K562 (cell line): Measurements from ENCODE around the gene SEMA3C. TPM values are rescaled to one million over a fixed set of nuclear protein-coding genes. Genes with fewer than 3 reads are reported as not detected.

Experiments used
- ATAC-seq: fragments of 200-7000 bp; cut with Tn5 transposase; 3 replicates; pipeline ENCODE4 v1.9.1; 2020; ENCODE audit warnings: moderate library complexity
- BruUV-seq: library from RNA; stranded (reverse); fragments of 400-500 nt; replicated peaks from 2 replicates; lab custom pipeline; 2021; lab: Mats Ljungman, UMichigan
- CTCF ChIA-PET: fragments of 300-600 bp; formaldehyde crosslinking; extraction: SDS; loops from one replicate; lab custom pipeline; 2021; ENCODE audit warnings: low intra/inter-chr PET ratio; lab: Yijun Ruan, JAX
- POLR2A ChIA-PET: fragments of 300-600, 350-650 bp; sonication (Branson Sonifier 250); formaldehyde crosslinking; extraction: SDS; loops from one replicate; lab custom pipeline; 2021; ENCODE audit warnings: antibody characterized with exemption, inconsistent platforms; lab: Yijun Ruan, JAX
- DNase-seq, 4 experiments: peaks; one replicate each; pipeline versions ENCODE4 v3.0.0 to v3.0.0-alpha.2; 2011 to 2018; ENCODE audit warnings: low spot score in 3 of 4, mixed read lengths in 3 of 4; ENCODE audit errors: extremely low read depth in 1 of 4
- FAIRE-seq: peaks from 2 replicates; lab custom pipeline; 2011; peaks lifted over from hg19 to GRCh38; lab: Jason Lieb, UNC
- H2AFZ ChIP-seq: 2 replicates; pipeline ENCODE4 v1.6.0; 2011; ENCODE audit warnings: low read depth, low read length, control low read depth, inconsistent platforms
- H3K27ac ChIP-seq: fragments of 200-600 bp; 3 replicates; pipeline ENCODE4 v1.8.0; 2011; ENCODE audit warnings: low read depth, mild to moderate bottlenecking, control low read depth, inconsistent platforms, low read length, moderate library complexity, mixed read lengths; ENCODE audit errors: extremely low read depth
- H3K27me3 ChIP-seq, 2 experiments: fragments of 300-600 bp in 1 of 2; 2 replicates in 1 of 2; 3 replicates in 1 of 2; pipeline versions ENCODE4 v1.6.0 to v1.8.0; 2011; ENCODE audit warnings: inconsistent platforms in 2 of 2, low read length in 2 of 2, mild to moderate bottlenecking in 1 of 2, mixed read lengths in 1 of 2, moderate library complexity in 1 of 2; ENCODE audit not compliant: control insufficient read depth in 2 of 2, insufficient read depth in 2 of 2
- H3K36me3 ChIP-seq: fragments of 300-600 bp; 3 replicates; pipeline ENCODE4 v1.8.0; 2011; ENCODE audit warnings: mild to moderate bottlenecking, low read length, inconsistent platforms; ENCODE audit not compliant: control insufficient read depth, insufficient read depth
- H3K4me1 ChIP-seq, 2 experiments: fragments of 200-600 bp in 1 of 2; replicated peaks in 1 of 2; 2 replicates in 1 of 2; 3 replicates in 1 of 2; pipeline versions ENCODE4 v1.5.1 to v1.8.0; 2011; ENCODE audit warnings: inconsistent platforms in 2 of 2, low read length in 2 of 2, mild to moderate bottlenecking in 1 of 2, mixed read lengths in 1 of 2, moderate library complexity in 1 of 2; ENCODE audit not compliant: control insufficient read depth in 2 of 2, insufficient read depth in 2 of 2
- H3K4me2 ChIP-seq: 2 replicates; pipeline ENCODE4 v1.6.1; 2011; ENCODE audit warnings: low read length, control low read depth, inconsistent platforms, mixed read lengths; ENCODE audit not compliant: insufficient read depth
- H3K4me3 ChIP-seq: fragments of 200-600 bp; sonication (generic), shearing (Covaris generic); 2 replicates; pipeline ENCODE4 v1.5.1; 2016; ENCODE audit warnings: control low read depth, inconsistent platforms
- H3K79me2 ChIP-seq: fragments of 200-600 bp; 3 replicates; pipeline ENCODE4 v1.8.0; 2011; ENCODE audit warnings: low read length, inconsistent platforms; ENCODE audit not compliant: control insufficient read depth, insufficient read depth
- H3K9ac ChIP-seq, 2 experiments: 2 replicates each; pipeline versions ENCODE4 v1.6.0 to v1.6.1; 2011; ENCODE audit warnings: low read depth in 2 of 2, low read length in 2 of 2, control low read depth in 1 of 2, inconsistent platforms in 1 of 2, mild to moderate bottlenecking in 1 of 2, mixed read lengths in 1 of 2; ENCODE audit not compliant: insufficient read depth in 1 of 2
- H3K9me1 ChIP-seq: one replicate; pipeline ENCODE4 v1.6.0; 2011; ENCODE audit warnings: inconsistent platforms, mild to moderate bottlenecking, low read length, moderate library complexity; ENCODE audit not compliant: control insufficient read depth, insufficient read depth
- H3K9me3 ChIP-seq: replicated peaks from 2 replicates; pipeline ENCODE4 v1.5.1; 2011; ENCODE audit warnings: low read depth, low read length, inconsistent platforms; ENCODE audit not compliant: control insufficient read depth, insufficient read depth
- H4K20me1 ChIP-seq: replicated peaks from 2 replicates; pipeline ENCODE4 v1.6.1; 2011; ENCODE audit warnings: low read length, inconsistent platforms, mixed read lengths; ENCODE audit not compliant: control insufficient read depth, insufficient read depth
- CBFA2T3 ChIP-seq: fragments of 450-650 bp; IDR thresholded peaks from 2 replicates; pipeline ENCODE4 v1.6.1; 2017
- CC2D1A ChIP-seq: fragments of 450-650 bp; IDR thresholded peaks from 2 replicates; pipeline ENCODE4 v1.6.1; 2017; ENCODE audit warnings: mild to moderate bottlenecking
- CHCHD3 ChIP-seq: fragments of 250-450 bp; sonication (Bioruptor Pico); IDR thresholded peaks from 2 replicates; pipeline ENCODE4 v2.1.2; 2022; ENCODE audit warnings: mild to moderate bottlenecking
- COPS2 ChIP-seq: fragments of 450-650 bp; conservative IDR thresholded peaks from 2 replicates; pipeline ENCODE4 v1.6.1; 2016; ENCODE audit warnings: mild to moderate bottlenecking, moderate library complexity
- HCFC1 ChIP-seq: IDR thresholded peaks from 2 replicates; pipeline ENCODE4 v1.6.1; 2012; ENCODE audit warnings: low read depth, low read length, improper control_type of control experiment
- HNRNPUL1 ChIP-seq: fragments of 200-400 bp; formaldehyde crosslinking; IDR thresholded peaks from 2 replicates; pipeline ENCODE4 v1.6.1; 2017; ENCODE audit warnings: low read length
- NFE2 ChIP-seq: IDR thresholded peaks from 2 replicates; pipeline ENCODE4 v1.6.1; 2014; ENCODE audit warnings: antibody characterized with exemption, low read depth
- POLR2G ChIP-seq: fragments of 200-400 bp; formaldehyde crosslinking; IDR thresholded peaks from 2 replicates; pipeline ENCODE4 v1.6.1; 2017; ENCODE audit warnings: low read depth, mild to moderate bottlenecking, antibody characterized with exemption, low read length, moderate library complexity
- PTRF ChIP-seq: fragments of 450-650 bp; IDR thresholded peaks from 2 replicates; pipeline ENCODE4 v1.6.1; 2016; ENCODE audit warnings: mild to moderate bottlenecking, missing genetic modification characterization, missing compliant biosample characterization
- TBP ChIP-seq: optimal IDR thresholded peaks from 2 replicates; pipeline ENCODE3; 2011; ENCODE audit warnings: low read depth, low read length, improper control_type of control experiment
- ZNF699 ChIP-seq: fragments of 250-450 bp; sonication (Bioruptor Pico); IDR thresholded peaks from 2 replicates; pipeline ENCODE4 v1.8.0; 2021; ENCODE audit warnings: mild to moderate bottlenecking, moderate library complexity; ENCODE audit not compliant: insufficient replicate concordance
- WGBS: fragments of 100-300 bp; shearing (Covaris generic); methylation state at CpG from one replicate; pipeline ENCODE4 v1.1.6; 2016; ENCODE audit warnings: low coverage, mixed read lengths; ENCODE audit not compliant: insufficient coverage; ENCODE audit errors: missing lambda C conversion rate; 5-methylcytosine and 5-hydroxymethylcytosine counted together
- in situ Hi-C: fragments of 300-500 bp; cut with MboI; formaldehyde crosslinking; loops from 4 replicates; pipeline ENCODE4 v1.15.0; 2018; ENCODE audit warnings: inconsistent platforms, mixed read lengths
- intact Hi-C: fragments of 100-400 bp; cut with micrococcal nuclease; formaldehyde crosslinking; loops from 2 replicates; pipeline ENCODE4 v1.14.2; 2022
- polyA plus RNA-seq, 8 experiments: library from polyadenylated mRNA; depleted of rRNA in 4 of 8; stranded (reverse) in 5 of 8; unstranded in 3 of 8; fragments of >200 nt; fragmentation: Nextera tagmentation in 2 of 8; fragmentation: Illumina TruSeq in 1 of 8; extraction: Ambion mirVana in 2 of 8; extraction: Trizol in 1 of 8; gene quantifications; 2 replicates each; pipeline versions ENCODE4 v1.2.1 to v1.2.3, GENCODE V29; 2011 to 2014; ENCODE audit warnings: inconsistent platforms in 1 of 8, missing spikeins in 1 of 8
- total RNA-seq, 7 experiments: library from RNA; depleted of rRNA in 6 of 7; stranded (reverse); fragments of >200 nt in 6 of 7; fragmentation: Illumina TruSeq in 2 of 7; extraction: Trizol in 2 of 7; gene quantifications; 2 replicates each; pipeline versions ENCODE4 v1.2.1 to v1.2.3, GENCODE V29; 2011 to 2021; ENCODE audit warnings: low replicate concordance in 1 of 7
- TF ChIP-seq, protein P1 (sequence below), 2 experiments: fragments of 150-350 bp in 1 of 2; IDR thresholded peaks; 2 replicates each; pipeline ENCODE4 v1.6.1; 2012 to 2016; ENCODE audit warnings: low read depth in 2 of 2, low read length in 2 of 2, mild to moderate bottlenecking in 1 of 2, moderate library complexity in 1 of 2
- TF ChIP-seq, protein P2 (sequence below): fragments of 450-650 bp; IDR thresholded peaks from 2 replicates; pipeline ENCODE4 v1.6.1; 2016; ENCODE audit warnings: missing biosample characterization, missing genetic modification characterization
- TF ChIP-seq, protein P3 (sequence below), 2 experiments: IDR thresholded peaks; 2 replicates each; pipeline ENCODE4 v1.6.1; 2011; ENCODE audit warnings: borderline replicate concordance in 1 of 2, control low read depth in 1 of 2, low read depth in 1 of 2, low read length in 1 of 2, mild to moderate bottlenecking in 1 of 2, mixed read lengths in 1 of 2, moderate library complexity in 1 of 2; ENCODE audit not compliant: insufficient read depth in 1 of 2, insufficient read length in 1 of 2, poor library complexity in 1 of 2, severe bottlenecking in 1 of 2; ENCODE audit errors: extremely low read depth in 1 of 2
- TF ChIP-seq, protein P4 (sequence below): fragments of 250-450 bp; sonication (Bioruptor Pico); IDR thresholded peaks from 2 replicates; pipeline ENCODE4 v1.5.0; 2022; ENCODE audit warnings: mild to moderate bottlenecking

SEMA3C gene
- total and polyA plus RNA-seq, 9 of the 15 experiments (the other 6 are each of a cell fraction or from before 2014, with no cell fraction given): 0.04 to 0.36 (median 0.12) TPM; not detected in 3

DNA sequence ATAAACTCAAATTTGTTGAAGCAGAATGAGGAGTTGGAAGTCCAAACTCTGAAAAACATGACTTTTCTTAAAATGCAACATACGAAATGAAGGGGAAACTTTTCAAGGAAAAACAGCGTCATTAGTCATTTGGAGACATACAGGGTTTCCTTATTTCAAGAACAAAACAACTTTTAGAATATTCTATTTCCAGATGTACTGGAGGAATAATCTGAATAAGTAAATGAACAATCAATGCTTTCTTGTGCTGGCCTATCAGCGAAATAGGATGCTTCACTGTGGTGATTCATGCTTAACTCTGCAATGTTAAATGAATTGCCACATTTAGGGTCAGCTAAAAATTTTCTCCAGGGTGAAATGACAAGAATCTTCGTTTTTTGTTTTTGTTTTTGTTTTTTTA is 114.3 kb downstream of the SEMA3C start (continued):
- TF ChIP-seq, protein P1, sequence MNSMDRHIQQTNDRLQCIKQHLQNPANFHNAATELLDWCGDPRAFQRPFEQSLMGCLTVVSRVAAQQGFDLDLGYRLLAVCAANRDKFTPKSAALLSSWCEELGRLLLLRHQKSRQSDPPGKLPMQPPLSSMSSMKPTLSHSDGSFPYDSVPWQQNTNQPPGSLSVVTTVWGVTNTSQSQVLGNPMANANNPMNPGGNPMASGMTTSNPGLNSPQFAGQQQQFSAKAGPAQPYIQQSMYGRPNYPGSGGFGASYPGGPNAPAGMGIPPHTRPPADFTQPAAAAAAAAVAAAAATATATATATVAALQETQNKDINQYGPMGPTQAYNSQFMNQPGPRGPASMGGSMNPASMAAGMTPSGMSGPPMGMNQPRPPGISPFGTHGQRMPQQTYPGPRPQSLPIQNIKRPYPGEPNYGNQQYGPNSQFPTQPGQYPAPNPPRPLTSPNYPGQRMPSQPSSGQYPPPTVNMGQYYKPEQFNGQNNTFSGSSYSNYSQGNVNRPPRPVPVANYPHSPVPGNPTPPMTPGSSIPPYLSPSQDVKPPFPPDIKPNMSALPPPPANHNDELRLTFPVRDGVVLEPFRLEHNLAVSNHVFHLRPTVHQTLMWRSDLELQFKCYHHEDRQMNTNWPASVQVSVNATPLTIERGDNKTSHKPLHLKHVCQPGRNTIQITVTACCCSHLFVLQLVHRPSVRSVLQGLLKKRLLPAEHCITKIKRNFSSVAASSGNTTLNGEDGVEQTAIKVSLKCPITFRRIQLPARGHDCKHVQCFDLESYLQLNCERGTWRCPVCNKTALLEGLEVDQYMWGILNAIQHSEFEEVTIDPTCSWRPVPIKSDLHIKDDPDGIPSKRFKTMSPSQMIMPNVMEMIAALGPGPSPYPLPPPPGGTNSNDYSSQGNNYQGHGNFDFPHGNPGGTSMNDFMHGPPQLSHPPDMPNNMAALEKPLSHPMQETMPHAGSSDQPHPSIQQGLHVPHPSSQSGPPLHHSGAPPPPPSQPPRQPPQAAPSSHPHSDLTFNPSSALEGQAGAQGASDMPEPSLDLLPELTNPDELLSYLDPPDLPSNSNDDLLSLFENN (IDR thresholded peaks at IDR 0.05; ENCODE audit: low read depth in 2 of 2, low read length in 2 of 2): no peak
- TF ChIP-seq CC2D1A (no peak), TBP (no peak)
- TF ChIP-seq, protein P2, sequence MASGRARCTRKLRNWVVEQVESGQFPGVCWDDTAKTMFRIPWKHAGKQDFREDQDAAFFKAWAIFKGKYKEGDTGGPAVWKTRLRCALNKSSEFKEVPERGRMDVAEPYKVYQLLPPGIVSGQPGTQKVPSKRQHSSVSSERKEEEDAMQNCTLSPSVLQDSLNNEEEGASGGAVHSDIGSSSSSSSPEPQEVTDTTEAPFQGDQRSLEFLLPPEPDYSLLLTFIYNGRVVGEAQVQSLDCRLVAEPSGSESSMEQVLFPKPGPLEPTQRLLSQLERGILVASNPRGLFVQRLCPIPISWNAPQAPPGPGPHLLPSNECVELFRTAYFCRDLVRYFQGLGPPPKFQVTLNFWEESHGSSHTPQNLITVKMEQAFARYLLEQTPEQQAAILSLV (tag): no peak

DNA sequence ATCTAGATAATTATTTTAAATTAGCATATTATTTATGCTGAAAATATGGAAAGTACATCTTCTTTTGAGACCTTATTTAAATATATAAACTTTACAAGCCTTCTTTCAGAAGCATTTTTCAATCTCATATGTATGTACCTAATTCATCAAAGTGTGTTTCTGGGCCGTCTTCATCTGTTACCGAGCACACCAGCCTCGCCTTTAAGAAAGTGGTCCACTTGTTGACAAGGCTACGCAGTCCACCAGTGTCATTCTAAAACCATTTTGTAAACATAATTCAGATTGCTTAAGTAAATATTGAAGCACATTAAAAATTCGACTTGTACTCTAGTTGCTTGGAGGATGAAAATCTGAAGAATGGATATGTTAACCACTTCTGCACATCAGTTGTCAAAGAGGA is 116.3 kb downstream of the SEMA3C start:
- in situ Hi-C loops: no loop called here
- Histone ChIP-seq H3K79me2 (no peaks in the 10 kb centered on the region), H3K27ac (no peak overlapping the region), H3K4me3 (no peak overlapping the region), H3K4me1 (no peaks in the 10 kb centered on the region), H4K20me1 (no peaks in the 10 kb centered on the region), H2AFZ (no peak overlapping the region), H3K36me3 (no peaks in the 10 kb centered on the region), H3K9ac (no peak overlapping the region), H3K27me3 (no peaks in the 10 kb centered on the region), H3K4me2 (no peak overlapping the region), H3K9me1 (no peaks in the 10 kb centered on the region), H3K9me3 (no peaks in the 10 kb centered on the region)
- FAIRE-seq (no peak), ATAC-seq (no peak), DNase-seq (no peak)
- CTCF ChIA-PET: no interaction called here
- intact Hi-C loops: no loop called here
- no TSS peak for BruUV-seq
- POLR2A ChIA-PET: no interaction called here
- 0% methylated on average over 5 of the region's 5 CpGs for WGBS
- TF ChIP-seq NFE2 (no peak), CBFA2T3 (no peak), COPS2 (no peak), PTRF (tag) (no peak), POLR2G (no peak), HCFC1 (no peak), HNRNPUL1 (no peak), CHCHD3 (CRISPR knock-in tag) (no peak), ZNF699 (CRISPR knock-in tag) (no peak)
- TF ChIP-seq, protein P3, sequence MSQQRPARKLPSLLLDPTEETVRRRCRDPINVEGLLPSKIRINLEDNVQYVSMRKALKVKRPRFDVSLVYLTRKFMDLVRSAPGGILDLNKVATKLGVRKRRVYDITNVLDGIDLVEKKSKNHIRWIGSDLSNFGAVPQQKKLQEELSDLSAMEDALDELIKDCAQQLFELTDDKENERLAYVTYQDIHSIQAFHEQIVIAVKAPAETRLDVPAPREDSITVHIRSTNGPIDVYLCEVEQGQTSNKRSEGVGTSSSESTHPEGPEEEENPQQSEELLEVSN (IDR thresholded peaks at IDR 0.05; ENCODE audit: borderline replicate concordance in 1 of 2, extremely low read depth in 1 of 2, insufficient read depth in 1 of 2, insufficient read length in 1 of 2, low read depth in 1 of 2, low read length in 1 of 2, poor library complexity in 1 of 2, severe bottlenecking in 1 of 2): no peak
- TF ChIP-seq, protein P4, sequence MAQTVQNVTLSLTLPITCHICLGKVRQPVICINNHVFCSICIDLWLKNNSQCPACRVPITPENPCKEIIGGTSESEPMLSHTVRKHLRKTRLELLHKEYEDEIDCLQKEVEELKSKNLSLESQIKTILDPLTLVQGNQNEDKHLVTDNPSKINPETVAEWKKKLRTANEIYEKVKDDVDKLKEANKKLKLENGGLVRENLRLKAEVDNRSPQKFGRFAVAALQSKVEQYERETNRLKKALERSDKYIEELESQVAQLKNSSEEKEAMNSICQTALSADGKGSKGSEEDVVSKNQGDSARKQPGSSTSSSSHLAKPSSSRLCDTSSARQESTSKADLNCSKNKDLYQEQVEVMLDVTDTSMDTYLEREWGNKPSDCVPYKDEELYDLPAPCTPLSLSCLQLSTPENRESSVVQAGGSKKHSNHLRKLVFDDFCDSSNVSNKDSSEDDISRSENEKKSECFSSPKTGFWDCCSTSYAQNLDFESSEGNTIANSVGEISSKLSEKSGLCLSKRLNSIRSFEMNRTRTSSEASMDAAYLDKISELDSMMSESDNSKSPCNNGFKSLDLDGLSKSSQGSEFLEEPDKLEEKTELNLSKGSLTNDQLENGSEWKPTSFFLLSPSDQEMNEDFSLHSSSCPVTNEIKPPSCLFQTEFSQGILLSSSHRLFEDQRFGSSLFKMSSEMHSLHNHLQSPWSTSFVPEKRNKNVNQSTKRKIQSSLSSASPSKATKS: no peak
